OCI-LY7 (cell line): Measurements from ENCODE around the gene IDI1. TPM values are rescaled to one million over a fixed set of nuclear protein-coding genes. Genes with fewer than 3 reads are reported as not detected.

Experiments used
- BruUV-seq: library from RNA; stranded (reverse); fragments of 400-500 nt; replicated peaks from 2 replicates; lab custom pipeline; 2021; lab: Mats Ljungman, UMichigan
- CTCF ChIA-PET: fragments of 300-600 bp; sonication (Branson Sonifier 250); formaldehyde crosslinking; loops from one replicate; lab custom pipeline; 2022; ENCODE audit warnings: antibody characterized with exemption; ENCODE audit not compliant: unreplicated experiment; lab: Charles Lee
- POLR2A ChIA-PET: fragments of 300-600 bp; sonication (Branson Sonifier 250); formaldehyde crosslinking; loops from one replicate; lab custom pipeline; 2022; ENCODE audit warnings: antibody characterized with exemption; lab: Charles Lee
- DNase-seq: peaks from one replicate; pipeline ENCODE4 v3.0.0-alpha.2; 2015; ENCODE audit warnings: low spot score
- H2AFZ ChIP-seq: fragments of 200-600 bp; sonication (generic), shearing (Covaris generic); 2 replicates; pipeline ENCODE4 v1.6.1; 2014; ENCODE audit warnings: mild to moderate bottlenecking, antibody characterized with exemption, low read length, moderate library complexity
- H3K27ac ChIP-seq: fragments of 200-600 bp; sonication (generic); 2 replicates; pipeline ENCODE4 v1.5.1; 2014; ENCODE audit warnings: mixed run types, low read depth, mild to moderate bottlenecking, moderate library complexity, low read length, inconsistent platforms; ENCODE audit not compliant: poor library complexity, severe bottlenecking
- H3K36me3 ChIP-seq: fragments of 200-600 bp; sonication (generic); 2 replicates; pipeline ENCODE4 v1.6.1; 2014; ENCODE audit warnings: mild to moderate bottlenecking, antibody characterized with exemption, low read length, moderate library complexity, mixed read lengths; ENCODE audit not compliant: insufficient read depth
- H3K4me1 ChIP-seq: fragments of 200-600 bp; sonication (generic); 2 replicates; pipeline ENCODE4 v1.5.1; 2014; ENCODE audit warnings: mild to moderate bottlenecking, low read length; ENCODE audit not compliant: insufficient read depth, poor library complexity, severe bottlenecking
- H3K4me2 ChIP-seq: fragments of 200-600 bp; sonication (generic); 2 replicates; pipeline ENCODE4 v1.6.1; 2014; ENCODE audit warnings: mild to moderate bottlenecking, low read length
- H3K4me3 ChIP-seq: fragments of 200-600 bp; sonication (generic); 2 replicates; pipeline ENCODE4 v1.5.1; 2014; ENCODE audit warnings: mild to moderate bottlenecking, low read depth, low read length; ENCODE audit not compliant: poor library complexity, severe bottlenecking
- H3K79me2 ChIP-seq: fragments of 200-600 bp; sonication (generic); 2 replicates; pipeline ENCODE4 v1.6.1; 2016; ENCODE audit warnings: low read depth, mild to moderate bottlenecking, low read length, moderate library complexity, mixed read lengths; ENCODE audit not compliant: insufficient read depth
- H3K9me2 ChIP-seq: fragments of 200-600 bp; sonication (generic); 2 replicates; pipeline ENCODE4 v1.6.1; 2016; ENCODE audit warnings: mild to moderate bottlenecking, low read length, mixed read lengths; ENCODE audit not compliant: insufficient read depth
- H3K9me3 ChIP-seq: fragments of 200-600 bp; sonication (generic); 2 replicates; pipeline ENCODE4 v1.6.1; 2014; ENCODE audit warnings: mild to moderate bottlenecking, mixed run types, low read length, mixed read lengths
- H4K20me1 ChIP-seq: fragments of 200-600 bp; sonication (generic); 2 replicates; pipeline ENCODE4 v1.6.1; 2014; ENCODE audit warnings: mild to moderate bottlenecking, antibody characterized with exemption, low read length, moderate library complexity, mixed read lengths; ENCODE audit not compliant: insufficient read depth
- CTCF ChIP-seq: fragments of 200-600 bp; sonication (generic); conservative IDR thresholded peaks from 2 replicates; pipeline ENCODE4 v1.5.1; 2014; ENCODE audit warnings: mild to moderate bottlenecking, antibody characterized with exemption, low read length, moderate library complexity, mixed read lengths
- EZH2phosphoT487 ChIP-seq: fragments of 200-600 bp; sonication (generic); IDR thresholded peaks from 2 replicates; pipeline ENCODE4 v1.6.1; 2018; ENCODE audit warnings: low read depth, borderline replicate concordance, mild to moderate bottlenecking, mixed run types, antibody characterized with exemption, low read length, moderate library complexity, mixed read lengths
- intact Hi-C: fragments of 100-400 bp; cut with micrococcal nuclease; formaldehyde crosslinking; loops from one replicate; pipeline ENCODE4 v1.10.0; 2022; ENCODE audit not compliant: unreplicated experiment
- total RNA-seq, 2 experiments: library from RNA; depleted of rRNA in 1 of 2; stranded (reverse); fragments of >200 nt in 1 of 2; shearing (Covaris generic) in 1 of 2; gene quantifications; 2 replicates each; pipeline ENCODE4 v1.2.3, GENCODE V29; 2014 to 2022

Gene IDI1
- total RNA-seq, 2 experiments from 2014 or later = 106 to 112 TPM

DNA sequence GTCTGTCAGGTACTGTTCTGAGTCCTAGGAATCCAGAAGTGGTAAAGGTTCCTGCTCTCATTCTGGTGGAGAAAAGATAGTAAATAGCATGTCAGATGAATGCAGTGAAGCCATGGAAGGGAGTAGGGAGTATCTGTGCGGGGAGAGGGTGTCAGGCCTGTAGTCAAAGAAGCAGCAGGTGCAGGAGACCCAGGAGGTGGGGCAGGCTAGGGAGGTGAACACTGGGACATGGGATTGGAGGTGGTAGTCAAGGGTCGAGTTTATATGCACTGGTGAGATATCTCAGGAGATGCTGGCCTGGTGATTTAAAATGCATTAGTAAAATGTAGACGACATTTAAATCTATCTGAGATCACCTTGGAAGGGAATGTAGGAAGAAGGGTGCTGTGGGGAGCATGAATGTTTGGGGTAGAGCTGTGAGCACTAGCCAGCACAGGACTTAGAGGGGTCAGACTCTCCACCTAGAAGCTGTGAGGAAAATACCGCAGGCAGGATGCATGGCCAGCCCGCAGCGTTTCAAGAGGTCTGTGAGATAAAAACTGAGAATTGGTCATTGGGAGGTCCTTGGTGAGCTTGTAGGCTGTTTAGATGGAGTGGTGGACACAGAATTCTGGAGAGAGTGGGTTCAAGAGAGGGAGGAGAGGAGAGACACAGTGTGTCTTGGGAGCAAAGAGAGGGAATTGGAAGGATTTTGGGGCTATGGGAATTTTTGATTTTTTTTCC is 53.9 kb downstream of the IDI1 start:
- DNase-seq = no peak
- H2AFZ ChIP-seq = no peak overlapping the region
- H3K4me2 ChIP-seq = no peak overlapping the region
- no peaks in the 10 kb centered on the region; the same call in 1 of the 2 replicates for H3K9me3 ChIP-seq
- intact Hi-C loops = loop anchor here (10.0 kb wide), 1 partner anchor 170 kb away; no protein-coding TSS in a partner anchor
- POLR2A ChIA-PET = no interaction called here
- peaks cover 15% of the 10 kb centered on the region for H4K20me1 ChIP-seq
- no peak overlapping the region for H3K4me3 ChIP-seq
- BruUV-seq = no TSS peak
- H3K27ac ChIP-seq = no peak overlapping the region
- peaks cover 51% of the 10 kb centered on the region for H3K79me2 ChIP-seq
- peaks cover 8% of the 10 kb centered on the region for H3K4me1 ChIP-seq
- TF ChIP-seq CTCF (no peak), EZH2phosphoT487 (no peak)
- peaks cover 98% of the 10 kb centered on the region for H3K36me3 ChIP-seq
- no peaks in the 10 kb centered on the region for H3K9me2 ChIP-seq
- CTCF ChIA-PET = no interaction called here

GRCh38 chr10:992871-993270 is 56.0 kb downstream of the IDI1 start:
- ChIA-PET CTCF (no interaction called here), POLR2A (interaction anchor here (0.6 kb wide), 1 partner anchor 11 kb away, joined by 3 read pairs; no protein-coding TSS in a partner anchor)
- peaks cover 16% of the 10 kb centered on the region for H3K4me1 ChIP-seq
- DNase-seq = no peak
- H3K79me2 ChIP-seq = peaks cover 69% of the 10 kb centered on the region
- H3K27ac ChIP-seq = no peak overlapping the region
- peaks cover 92% of the 10 kb centered on the region for H3K36me3 ChIP-seq
- no peaks in the 10 kb centered on the region for H3K9me2 ChIP-seq
- intact Hi-C loops = loop anchor here (10.0 kb wide), 1 partner anchor 168 kb away; no protein-coding TSS in a partner anchor
- no peak overlapping the region for H3K4me2 ChIP-seq
- H2AFZ ChIP-seq = no peak overlapping the region
- H4K20me1 ChIP-seq = peaks cover 24% of the 10 kb centered on the region
- H3K4me3 ChIP-seq = no peak overlapping the region
- TF ChIP-seq CTCF (no peak), EZH2phosphoT487 (no peak)
- H3K9me3 ChIP-seq = no peaks in the 10 kb centered on the region; the same call in 1 of the 2 replicates
- BruUV-seq = no TSS peak

- Histone ChIP-seq H3K9me2 (no peaks in the 10 kb centered on the region), H4K20me1 (peaks cover 24% of the 10 kb centered on the region), H3K27ac (no peak overlapping the region), H3K79me2 (peaks cover 71% of the 10 kb centered on the region), H3K9me3 (no peaks in the 10 kb centered on the region; the same call in 1 of the 2 replicates), H3K4me1 (peaks cover 18% of the 10 kb centered on the region), H3K4me3 (no peak overlapping the region), H2AFZ (no peak overlapping the region), H3K4me2 (no peak overlapping the region), H3K36me3 (peaks cover 88% of the 10 kb centered on the region)
- intact Hi-C loops = loop anchor here (10.0 kb wide), 1 partner anchor 168 kb away; no protein-coding TSS in a partner anchor
- DNase-seq = no peak
- no TSS peak for BruUV-seq
- TF ChIP-seq EZH2phosphoT487 = no peak
- TF ChIP-seq CTCF = no peak
- ChIA-PET CTCF (no interaction called here), POLR2A (interaction anchor here (0.6 kb wide), 2 partner anchors 11 to 109 kb away, joined by 3 to 4 read pairs; no protein-coding TSS in a partner anchor)
Observed at GRCh38 chr10:992467-992866, 56.5 kb downstream of the IDI1 start.
